Transverse colon (tissue), 4 donors: ENCODE results near the gene ARMC5. TPM values are rescaled to one million over a fixed set of nuclear protein-coding genes. Genes with fewer than 3 reads are reported as not detected.
A peak's percentile ranks its signal among the peaks of the same experiment; 100 is the strongest.

Source experiments
- DNase-seq: peaks from one replicate; pipeline ENCODE4 v3.0.0-alpha.2; 2019
- H3K27ac ChIP-seq, 4 donors: fragments of 200-600 bp; sonication (generic); 2 replicates each; pipeline ENCODE4 v1.5.1; 2016 to 2018; ENCODE audit warnings: inconsistent platforms in 4 of 4
- H3K27me3 ChIP-seq: fragments of 200-600 bp; sonication (generic); 2 replicates; pipeline ENCODE4 v1.5.1; 2017; ENCODE audit warnings: inconsistent platforms
- H3K36me3 ChIP-seq, 4 donors: fragments of 200-600 bp; sonication (generic); 2 replicates each; pipeline ENCODE4 v1.5.1; 2017 to 2019; ENCODE audit warnings: inconsistent platforms in 4 of 4
- H3K4me1 ChIP-seq, 4 donors: fragments of 200-600 bp; sonication (generic); 2 replicates each; pipeline ENCODE4 v1.5.1; 2017 to 2020; ENCODE audit warnings: inconsistent platforms in 4 of 4
- H3K4me3 ChIP-seq, 4 donors: fragments of 200-600 bp; sonication (generic); 1 replicate in 1 of 4; 2 replicates in 3 of 4; pipeline versions ENCODE4 v1.5.1 to v1.6.1; 2017 to 2019; ENCODE audit warnings: inconsistent platforms in 4 of 4
- H3K9me3 ChIP-seq, 2 donors: fragments of 200-600 bp; sonication (generic); 2 replicates each; pipeline ENCODE4 v1.5.1; 2017 to 2019; ENCODE audit warnings: inconsistent platforms in 2 of 2
- CTCF ChIP-seq, 5 experiments: fragments of 200-600 bp in 3 of 5; fragments of 450-650 bp in 2 of 5; sonication (generic) in 3 of 5; IDR thresholded peaks; 1 replicate in 2 of 5; 2 replicates in 3 of 5; pipeline ENCODE4 v1.5.1; 2016 to 2017; ENCODE audit warnings: antibody characterized with exemption in 5 of 5, inconsistent platforms in 3 of 5, mild to moderate bottlenecking in 2 of 5, moderate library complexity in 1 of 5
- EP300 ChIP-seq: sonication (generic); formaldehyde crosslinking; IDR thresholded peaks from one replicate; pipeline ENCODE4 v1.6.1; 2017; ENCODE audit warnings: antibody characterized with exemption, low read depth
- POLR2A ChIP-seq: fragments of 450-650 bp; IDR thresholded peaks from one replicate; pipeline ENCODE4 v1.6.1; 2016; ENCODE audit warnings: antibody characterized with exemption, mild to moderate bottlenecking, moderate library complexity
- POLR2AphosphoS5 ChIP-seq, 3 donors: sonication (generic); formaldehyde crosslinking; IDR thresholded peaks; one replicate each; pipeline ENCODE4 v1.6.1; 2016; ENCODE audit warnings: antibody characterized with exemption in 3 of 3
- WGBS, 2 donors: methylation state at CpG; one replicate each; pipeline ENCODE4 v1.1.5; 2018; ENCODE audit warnings: low coverage in 1 of 2; 5-methylcytosine and 5-hydroxymethylcytosine counted together
- in situ Hi-C, 4 donors: fragments of 200-750 bp; cut with MboI; loops; one replicate each; pipeline versions ENCODE4 v1.15.0 to v1.15.1; 2017; ENCODE audit warnings: low sequenced_read_pairs in 3 of 4, low pct_ligation_motif_present in 1 of 4, low pct_unique_long_range_greater_than_20kb in 1 of 4
- intact Hi-C: fragments of 100-400 bp; cut with DNase I; formaldehyde crosslinking; loops from one replicate; pipeline ENCODE4 v1.15.1; 2023; ENCODE audit warnings: low total_unique reads
- total RNA-seq, 4 donors: library from RNA; depleted of rRNA; stranded (reverse); fragments of >200 nt; gene quantifications; one replicate each; pipeline ENCODE4 v1.1.0, GENCODE V29; 2016

Gene ARMC5
- total RNA-seq, 4 donors from 2014 or later, result 3.2 to 17.6 (median 8.4) TPM

- Histone ChIP-seq H3K27me3 (peaks cover 8% of the 10 kb centered on the region), H3K4me3 (no peak overlapping the region), H3K27ac (peak overlapping the region in 2 of 4 donors; percentile 20 to 33), H3K36me3 (no peaks in the 10 kb centered on the region), H3K9me3 (no peaks in the 10 kb centered on the region), H3K4me1 (peaks cover 4 to 44% (median 26%) of the 10 kb centered on the region in 4 donors)
- in situ Hi-C loops (loop anchor here in 1 of 4 donors (25.0 kb wide), 1 partner anchor 97 kb away; the partner anchor contains the start of gene ITGAD), intact Hi-C loops (no loop called here)
- peak; percentile 78 for DNase-seq
- WGBS, 2 donors, result 37 to 42% methylated on average over 2 to 14 of the region's 14 CpGs
- TF ChIP-seq CTCF (IDR thresholded peaks at IDR 0.05) (no peak), POLR2AphosphoS5 (IDR thresholded peaks at IDR 0.05) (no peak), POLR2A (no peak), EP300 (no peak)
These were observed 25.3 kb downstream of the ARMC5 start for GRCh38 chr16:31484491-31485171.

GRCh38 chr16:31485571-31485970 is 26.3 kb downstream of the ARMC5 start:
- WGBS, 2 donors, result 97% methylated on average over 15 of the region's 17 CpGs; no CpG with 5 or more reads in 1 of the 2 donors
- H3K9me3 ChIP-seq, result no peaks in the 10 kb centered on the region
- TF ChIP-seq CTCF (IDR thresholded peaks at IDR 0.05) (no peak), POLR2AphosphoS5 (IDR thresholded peaks at IDR 0.05) (no peak), EP300 (no peak), POLR2A (no peak)
- H3K27ac ChIP-seq, result no peak overlapping the region
- H3K36me3 ChIP-seq, result no peaks in the 10 kb centered on the region
- peaks cover 8% of the 10 kb centered on the region for H3K27me3 ChIP-seq
- no peak for DNase-seq
- no peak overlapping the region for H3K4me3 ChIP-seq
- in situ Hi-C loops, result loop anchor here in 1 of 4 donors (25.0 kb wide), 1 partner anchor 98 kb away; the partner anchor contains the start of gene ITGAD
- intact Hi-C loops, result no loop called here
- peaks cover 4 to 35% (median 22%) of the 10 kb centered on the region in 4 donors for H3K4me1 ChIP-seq

DNA sequence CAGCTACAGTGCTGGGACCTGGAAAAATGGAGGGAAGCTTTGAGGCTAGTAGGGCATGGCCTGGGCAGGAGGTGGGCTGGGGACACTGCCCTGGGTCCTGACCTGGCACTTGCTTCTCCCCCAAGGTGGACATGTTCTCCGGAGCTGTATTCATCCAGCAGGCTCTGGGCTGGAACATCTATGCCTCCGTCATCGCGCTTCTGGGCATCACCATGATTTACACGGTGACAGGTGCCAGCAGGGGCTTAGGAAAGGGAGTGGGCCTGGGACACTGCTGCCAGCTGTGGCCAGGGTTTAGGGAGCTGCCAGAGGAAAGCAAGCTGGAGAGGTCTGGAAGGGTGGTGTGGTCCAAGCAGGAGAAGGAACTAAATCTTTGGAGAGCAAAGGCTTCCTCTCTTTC is 26.7 kb downstream of the ARMC5 start:
- Histone ChIP-seq H3K9me3 (no peaks in the 10 kb centered on the region), H3K36me3 (no peaks in the 10 kb centered on the region), H3K27me3 (peaks cover 8% of the 10 kb centered on the region), H3K4me3 (no peak overlapping the region), H3K4me1 (peaks cover 4 to 30% (median 17%) of the 10 kb centered on the region in 4 donors), H3K27ac (peak overlapping the region in 1 of 4 donors; percentile 37)
- no peak for DNase-seq
- intact Hi-C loops, result no loop called here
- TF ChIP-seq CTCF (IDR thresholded peaks at IDR 0.05) (no peak), POLR2A (no peak), POLR2AphosphoS5 (IDR thresholded peaks at IDR 0.05) (no peak), EP300 (no peak)
- in situ Hi-C loops, result loop anchor here in 1 of 4 donors (25.0 kb wide), 1 partner anchor 99 kb away; the partner anchor contains the start of gene ITGAD
- 95% methylated on average over 5 of the region's 5 CpGs; no CpG with 5 or more reads in 1 of the 2 donors for WGBS, 2 donors

DNA sequence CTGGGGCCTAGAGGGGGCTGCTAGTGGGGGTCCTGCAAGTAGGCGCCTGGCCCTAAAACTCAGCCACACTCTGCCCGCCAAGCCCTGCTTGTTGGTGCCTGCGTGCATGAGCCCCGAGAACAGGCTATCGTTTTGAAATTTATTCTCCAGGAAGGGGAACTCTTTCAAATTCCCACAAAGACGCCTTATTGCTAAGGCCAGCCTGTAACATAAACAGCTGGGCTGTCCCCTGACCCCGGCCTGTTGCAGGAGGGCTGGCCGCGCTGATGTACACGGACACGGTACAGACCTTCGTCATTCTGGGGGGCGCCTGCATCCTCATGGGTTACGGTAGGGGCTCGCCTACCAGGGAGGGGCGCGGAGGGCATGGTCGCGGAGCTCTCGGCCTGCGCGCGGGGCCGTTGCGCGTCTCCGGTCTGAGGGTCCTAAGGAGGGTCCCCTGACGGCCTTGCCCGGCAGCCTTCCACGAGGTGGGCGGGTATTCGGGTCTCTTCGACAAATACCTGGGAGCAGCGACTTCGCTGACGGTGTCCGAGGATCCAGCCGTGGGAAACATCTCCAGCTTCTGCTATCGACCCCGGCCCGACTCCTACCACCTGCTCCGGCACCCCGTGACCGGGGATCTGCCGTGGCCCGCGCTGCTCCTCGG is 27.9 kb downstream of the ARMC5 start:
- in situ Hi-C loops, result loop anchor here in 1 of 4 donors (25.0 kb wide), 1 partner anchor 100 kb away; the partner anchor contains the start of gene ITGAD

More for the DNA sequence above, 27.9 kb downstream of the ARMC5 start:
- H3K27ac ChIP-seq, result peak overlapping the region; percentile 18 to 57 (median 30)
- no peaks in the 10 kb centered on the region for H3K9me3 ChIP-seq
- H3K4me3 ChIP-seq, result peak overlapping the region; percentile 26 to 54 (median 41)
- no peaks in the 10 kb centered on the region for H3K36me3 ChIP-seq
- peaks cover 8% of the 10 kb centered on the region for H3K27me3 ChIP-seq
- TF ChIP-seq CTCF (IDR thresholded peaks at IDR 0.05), result no peak
- no peak for TF ChIP-seq POLR2AphosphoS5 (IDR thresholded peaks at IDR 0.05)
- TF ChIP-seq EP300, result no peak
- TF ChIP-seq POLR2A, result no peak
- no peak for DNase-seq
- 10% methylated on average over 32 of the region's 48 CpGs; no CpG with 5 or more reads in 1 of the 2 donors for WGBS, 2 donors
- intact Hi-C loops, result no loop called here
- peaks cover 4 to 29% (median 17%) of the 10 kb centered on the region in 4 donors for H3K4me1 ChIP-seq
